ENCODE data around the gene TTC7B.
"Not testable (repeated sequence)": the region's sequence is repeated elsewhere in the genome, so short reads cannot be mapped to it uniquely, and the experiment has no call there.

Gene TTC7B

DNA sequence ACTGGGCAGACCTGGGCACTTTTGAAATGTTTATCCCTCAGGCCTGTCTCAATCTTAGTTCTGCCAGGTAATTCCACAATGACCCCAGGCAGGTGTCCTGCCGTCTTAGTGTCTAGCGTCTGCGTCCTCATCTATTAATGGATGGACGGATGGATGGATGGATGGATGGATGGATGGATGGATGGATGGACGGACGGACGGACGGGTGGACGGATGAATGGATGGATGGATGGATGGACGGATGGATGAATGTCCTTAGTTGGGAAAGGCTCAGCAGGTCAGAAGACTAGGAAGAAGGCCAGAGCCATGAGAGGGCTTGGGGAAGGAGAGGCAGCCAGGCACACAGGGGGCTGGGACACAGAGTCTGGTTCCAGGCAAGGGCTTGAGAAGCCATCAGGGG, 278.1 kb downstream of the TTC7B start:
- no peak for DNase-seq

DNA sequence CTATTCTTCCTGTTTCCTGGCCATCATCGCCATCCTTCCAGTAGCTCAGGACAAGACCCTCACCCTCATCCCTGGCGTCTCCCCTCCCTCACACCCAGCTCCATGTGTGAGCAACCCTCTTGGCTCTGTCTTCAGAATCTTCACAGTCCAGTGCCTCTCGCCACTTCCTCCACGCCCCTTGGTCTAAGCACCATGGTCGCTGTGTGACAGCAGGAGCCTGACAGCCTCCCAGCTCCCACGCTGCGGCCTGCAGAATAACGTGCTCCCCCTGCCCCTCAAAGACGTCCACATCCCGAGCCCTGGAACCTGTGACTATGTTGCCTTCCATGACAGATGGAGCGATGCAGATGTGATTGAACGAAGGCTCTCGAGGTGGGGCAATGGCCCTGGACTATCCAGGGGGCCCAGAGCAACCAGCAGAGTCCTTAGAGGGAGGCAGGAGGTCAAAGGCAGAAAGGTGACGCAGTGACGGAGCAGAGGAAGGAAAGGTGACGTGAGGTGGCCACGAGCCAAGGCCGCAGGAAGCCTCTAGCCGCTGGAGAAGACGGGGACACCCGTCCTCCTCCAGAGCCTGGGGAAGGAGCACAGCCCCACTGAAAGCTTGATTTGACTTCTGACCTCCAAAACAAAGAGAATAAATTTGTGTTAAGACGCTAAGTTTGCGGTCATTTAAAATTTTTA, 279.6 kb downstream of the TTC7B start:
- DNase-seq, result no peak

DNA sequence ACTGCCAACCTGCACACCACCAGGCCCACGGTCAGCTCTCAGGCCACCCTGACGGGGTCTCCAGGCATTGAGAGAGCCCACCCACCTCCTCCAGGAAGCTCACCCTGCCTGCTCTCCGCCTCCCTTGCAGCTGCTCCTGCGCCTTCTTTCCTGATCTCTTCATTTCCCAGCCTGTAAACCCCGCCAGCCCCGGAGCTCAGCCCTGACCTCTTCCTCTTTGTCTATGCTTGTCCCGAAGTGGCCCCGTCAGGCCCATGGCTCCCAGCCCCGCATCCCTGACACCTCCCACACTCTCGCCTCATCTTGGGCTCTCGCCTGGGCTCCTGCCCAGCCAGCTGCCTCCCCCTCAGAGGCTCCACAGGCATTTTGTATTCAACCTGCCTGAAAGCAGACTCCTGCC, 280.1 kb downstream of the TTC7B start:
- no peak for DNase-seq

DNA sequence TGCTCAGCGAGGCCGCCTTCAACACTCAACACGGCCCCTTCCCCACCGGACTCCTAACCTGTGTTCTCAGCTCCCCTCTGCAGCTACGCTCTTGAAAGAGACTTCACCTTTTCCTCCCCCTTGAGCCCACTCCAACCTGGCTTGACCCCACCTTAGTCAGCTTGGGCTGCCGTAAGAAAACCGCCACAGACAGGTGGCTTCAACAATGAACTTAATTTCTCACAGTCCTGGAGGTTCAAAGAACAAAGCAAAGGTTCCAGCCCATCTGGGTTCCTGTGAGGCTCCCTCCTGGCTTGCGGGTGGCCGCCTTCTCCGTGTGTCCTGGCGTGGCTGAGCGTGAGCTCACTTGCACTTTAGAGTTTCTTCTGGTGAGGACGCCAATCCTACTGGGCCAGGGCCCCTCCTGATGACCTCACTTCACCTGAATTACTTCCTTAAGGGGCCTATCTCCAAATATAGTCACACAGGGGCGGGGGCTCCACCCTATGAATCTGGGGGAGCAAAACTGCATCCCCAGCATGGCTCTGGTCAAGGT, 280.6 kb downstream of the TTC7B start:
- no peak for DNase-seq

DNA sequence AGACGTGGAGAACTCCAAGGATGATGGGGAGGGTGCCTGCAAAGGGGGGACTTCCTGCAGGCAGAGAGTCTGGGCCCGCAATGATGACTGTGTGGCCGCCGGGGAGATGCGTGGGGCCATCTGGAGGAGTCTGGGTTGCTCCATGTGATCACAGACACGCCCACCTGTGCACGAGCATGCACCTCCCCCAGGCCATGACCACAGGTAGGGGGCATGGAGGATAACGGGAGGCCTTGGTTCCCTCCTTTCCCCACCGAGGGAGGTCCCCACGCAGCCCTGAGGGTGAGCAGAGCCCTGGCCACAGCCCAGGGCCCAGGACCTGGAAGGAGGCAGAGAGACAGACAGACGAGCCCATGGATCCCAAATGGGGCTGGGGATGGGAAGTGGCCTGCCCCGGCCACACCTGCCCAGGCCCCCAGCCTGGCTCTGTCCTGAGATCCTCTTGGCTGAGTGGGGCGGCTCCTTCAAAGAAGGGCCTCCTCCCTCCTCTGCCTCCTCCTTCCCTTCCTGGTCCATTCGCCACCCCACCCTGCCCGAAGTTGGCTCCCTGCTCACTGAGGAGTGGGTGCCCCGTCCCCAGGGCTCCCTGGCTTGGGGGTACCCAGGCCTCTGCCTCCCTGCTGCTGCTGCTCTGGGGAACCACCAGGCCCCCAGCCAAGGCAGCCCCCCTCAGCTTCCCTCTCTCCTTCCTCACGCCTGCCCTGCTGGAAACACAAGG, 281.2 kb downstream of the TTC7B start:
- no peak for DNase-seq

DNA sequence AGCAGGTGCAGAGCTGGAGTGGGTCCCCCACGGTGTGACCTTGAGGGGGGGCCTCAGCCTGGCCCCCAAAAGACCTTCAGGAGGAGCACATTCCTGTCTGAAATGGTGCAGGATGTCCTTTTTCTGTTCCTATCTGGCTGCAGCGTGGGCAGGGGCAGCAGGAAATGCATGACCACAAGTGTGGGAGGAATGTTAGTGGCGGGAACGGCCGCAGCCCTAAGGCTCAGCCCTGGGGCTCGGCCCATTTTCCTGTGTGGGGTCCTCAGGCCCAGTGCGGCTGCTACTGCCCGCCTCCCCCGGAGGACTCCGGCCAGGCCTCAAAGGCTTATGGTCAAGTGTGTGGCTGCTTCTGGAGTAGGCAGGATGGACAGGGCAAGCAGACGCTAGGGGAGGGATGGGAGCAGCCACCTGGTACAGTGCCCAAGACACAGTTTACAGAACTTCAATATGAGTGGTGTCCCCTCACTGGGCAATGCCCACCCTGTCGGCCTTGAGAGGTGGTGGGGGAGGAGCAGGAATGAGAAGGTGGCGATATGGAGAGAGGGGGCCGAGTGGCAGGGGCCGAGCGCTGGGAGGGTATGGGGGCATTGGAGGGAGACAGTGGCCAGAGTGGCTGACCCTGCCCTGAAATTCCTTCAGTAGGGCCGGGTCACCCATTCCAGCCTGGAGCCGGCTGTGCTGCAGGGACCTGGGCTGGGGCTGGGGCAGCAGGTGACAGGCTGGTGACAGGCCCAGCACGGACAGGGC, 282.0 kb downstream of the TTC7B start:
- no peak for DNase-seq

DNA sequence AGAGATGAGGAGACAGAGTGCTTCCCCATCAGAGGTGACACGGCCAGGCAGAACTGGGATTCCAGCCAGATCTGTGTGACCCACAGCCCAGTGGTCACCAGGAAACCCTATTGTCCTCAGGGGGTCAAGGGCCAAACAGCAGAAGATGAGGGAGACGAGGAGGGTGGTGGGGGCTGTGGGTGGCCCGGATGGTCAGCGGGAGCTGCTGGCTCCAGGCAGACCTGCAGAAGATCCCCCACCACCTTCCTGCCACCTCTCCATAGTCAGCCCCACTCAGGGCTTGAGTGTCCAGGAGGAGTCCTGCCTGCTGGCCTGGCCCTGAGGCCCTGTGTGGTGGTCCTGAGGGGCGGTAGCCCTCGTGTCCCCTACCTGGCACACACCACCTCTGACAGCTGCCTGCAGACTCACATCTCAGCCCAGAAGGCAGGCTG, 282.6 kb downstream of the TTC7B start:
- no peak for DNase-seq

DNA sequence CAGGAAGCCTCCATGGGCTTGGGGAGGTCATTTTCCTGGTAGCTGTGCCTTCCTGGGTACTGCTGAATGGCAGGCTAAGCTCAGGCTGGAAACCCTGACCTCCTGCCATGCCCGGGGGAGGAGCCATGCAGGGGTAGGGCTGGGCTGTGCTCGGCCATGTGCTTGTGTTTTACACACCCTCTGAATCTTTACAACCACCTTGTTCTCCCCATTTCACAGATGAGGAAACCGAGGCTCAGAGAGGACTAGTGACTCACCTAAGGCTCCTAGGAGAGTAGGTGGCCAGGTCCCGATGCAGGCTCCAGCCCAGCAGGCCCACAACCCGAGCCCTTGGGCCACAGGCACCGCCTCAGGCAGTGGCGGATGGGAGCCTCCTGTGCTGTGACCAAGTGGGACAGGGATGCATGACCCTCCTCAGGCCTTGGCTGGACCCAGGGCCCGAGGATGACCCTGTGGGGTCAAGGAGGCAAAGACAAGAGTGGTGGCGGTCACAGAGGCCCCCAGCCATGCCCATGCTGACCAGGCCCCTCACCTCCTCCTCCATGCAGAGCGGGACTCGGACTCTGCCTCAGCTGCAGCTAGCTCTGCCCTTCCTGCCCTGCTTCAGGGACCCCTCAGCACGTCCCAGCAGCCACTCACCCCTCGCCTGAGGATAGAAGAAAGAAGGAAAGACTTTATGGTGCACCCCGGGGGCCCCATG, 283.3 kb downstream of the TTC7B start:
- no peak for DNase-seq

DNA sequence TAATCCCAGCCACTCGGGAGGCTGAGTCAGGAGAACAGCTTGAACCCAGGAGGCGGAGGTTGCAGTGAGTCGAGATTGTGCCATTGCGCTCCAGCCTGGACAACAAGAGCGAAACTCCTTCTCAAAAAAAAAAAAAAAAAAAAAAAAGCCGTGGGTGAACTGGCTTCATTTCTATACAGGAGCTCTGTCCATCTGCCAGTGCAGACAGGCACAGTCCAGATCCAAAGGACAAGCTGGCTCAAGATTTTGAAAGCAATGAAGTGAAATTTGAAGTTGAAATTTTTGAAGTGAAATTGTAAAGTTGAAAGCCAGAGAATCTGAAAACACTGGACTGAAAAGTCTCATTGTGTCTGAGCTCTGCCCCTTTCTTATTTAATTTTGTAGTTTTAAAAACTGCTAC, 284.7 kb downstream of the TTC7B start:
- DNase-seq, result no peak

DNA sequence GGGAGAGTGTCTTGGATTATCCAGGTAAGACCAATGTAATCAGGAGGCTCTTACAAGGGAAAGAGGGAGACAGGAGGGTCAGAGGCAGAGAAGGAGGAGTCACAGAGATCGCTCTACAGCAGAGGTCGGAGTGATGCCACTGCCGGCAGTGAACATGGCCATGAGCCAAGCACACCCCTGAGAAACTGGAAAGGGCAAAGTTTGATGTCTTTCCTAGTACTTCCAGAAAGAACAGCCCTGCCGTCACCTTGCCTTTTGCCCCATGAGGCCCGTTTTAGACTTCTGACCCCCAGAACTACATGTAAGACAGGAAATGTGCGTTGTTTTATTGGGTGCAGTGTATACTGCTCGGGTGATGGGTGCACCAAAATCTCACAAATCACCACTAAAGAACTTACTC, 285.7 kb downstream of the TTC7B start:
- DNase-seq, result no peak

DNA sequence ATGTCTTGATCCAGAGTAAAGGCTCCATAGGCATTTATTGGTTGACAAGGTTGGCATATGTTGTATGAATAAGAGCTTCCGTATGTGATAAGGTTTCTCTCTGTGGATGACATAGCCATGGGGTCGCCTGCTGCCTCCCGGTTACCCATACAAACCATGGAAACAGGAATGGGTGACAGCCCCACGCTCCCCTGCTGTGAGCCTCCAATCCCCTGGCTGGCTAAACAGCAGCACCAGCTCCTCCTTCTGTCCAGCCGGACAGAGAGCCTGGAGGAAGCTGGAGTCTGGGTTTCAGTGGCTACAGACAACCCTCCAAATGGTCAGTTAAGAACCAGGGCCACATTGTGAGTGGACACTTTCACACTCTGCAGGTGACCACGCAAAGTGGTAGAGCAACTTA, 288.3 kb downstream of the TTC7B start:
- no peak for DNase-seq

DNA sequence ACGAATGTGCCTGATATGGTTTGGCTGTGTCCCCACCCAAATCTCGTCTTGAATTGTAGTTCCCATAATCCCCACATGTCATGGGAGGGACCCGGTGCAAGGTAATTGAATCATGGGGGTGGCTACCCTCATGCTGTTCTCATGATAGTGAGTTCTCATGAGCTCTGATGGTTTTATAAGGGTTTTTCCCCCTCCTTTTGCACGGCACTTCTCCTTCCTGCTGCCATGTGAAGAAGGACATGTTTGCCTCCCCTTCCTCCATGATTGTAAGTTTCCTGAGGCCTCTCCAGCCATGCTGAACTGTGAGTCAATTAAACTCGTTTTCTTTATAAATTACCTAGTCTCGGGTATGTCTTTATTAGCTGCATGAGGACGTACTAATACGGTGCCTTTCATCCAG, 289.7 kb downstream of the TTC7B start:
- not testable (repeated sequence) for DNase-seq

DNA sequence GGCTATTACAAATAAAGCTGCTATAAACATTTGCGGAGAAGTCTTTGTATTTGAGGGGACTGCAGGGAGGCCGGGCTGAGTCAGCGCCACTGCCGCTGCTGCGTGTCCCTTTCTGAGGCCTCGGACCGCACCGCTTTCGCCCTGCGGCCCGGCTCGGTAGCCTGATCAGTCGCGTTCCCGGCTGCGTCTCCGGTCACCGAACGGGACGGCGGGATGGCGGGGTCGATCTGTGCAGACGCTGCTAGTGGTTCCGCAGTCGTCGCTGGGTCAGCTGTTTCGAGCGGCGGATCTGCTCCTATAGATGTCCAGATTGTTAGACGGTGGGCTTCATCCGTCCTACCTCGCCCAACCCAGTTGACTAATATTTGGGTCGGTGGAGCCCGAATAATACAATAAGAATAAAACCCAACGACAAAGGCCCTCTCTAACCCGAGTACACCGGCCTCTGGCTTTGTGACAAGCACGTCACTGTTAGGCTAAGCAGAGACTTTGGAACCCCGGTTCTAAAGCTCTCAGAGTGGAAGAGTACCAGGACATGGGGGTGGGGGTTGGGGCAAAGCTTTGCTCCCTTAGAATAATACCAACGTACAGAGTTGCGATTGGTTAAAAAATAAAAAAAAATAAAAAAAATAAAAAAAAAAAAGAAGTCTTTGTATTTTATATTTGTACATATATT, 290.7 kb downstream of the TTC7B start:
- not testable (repeated sequence) for DNase-seq

DNA sequence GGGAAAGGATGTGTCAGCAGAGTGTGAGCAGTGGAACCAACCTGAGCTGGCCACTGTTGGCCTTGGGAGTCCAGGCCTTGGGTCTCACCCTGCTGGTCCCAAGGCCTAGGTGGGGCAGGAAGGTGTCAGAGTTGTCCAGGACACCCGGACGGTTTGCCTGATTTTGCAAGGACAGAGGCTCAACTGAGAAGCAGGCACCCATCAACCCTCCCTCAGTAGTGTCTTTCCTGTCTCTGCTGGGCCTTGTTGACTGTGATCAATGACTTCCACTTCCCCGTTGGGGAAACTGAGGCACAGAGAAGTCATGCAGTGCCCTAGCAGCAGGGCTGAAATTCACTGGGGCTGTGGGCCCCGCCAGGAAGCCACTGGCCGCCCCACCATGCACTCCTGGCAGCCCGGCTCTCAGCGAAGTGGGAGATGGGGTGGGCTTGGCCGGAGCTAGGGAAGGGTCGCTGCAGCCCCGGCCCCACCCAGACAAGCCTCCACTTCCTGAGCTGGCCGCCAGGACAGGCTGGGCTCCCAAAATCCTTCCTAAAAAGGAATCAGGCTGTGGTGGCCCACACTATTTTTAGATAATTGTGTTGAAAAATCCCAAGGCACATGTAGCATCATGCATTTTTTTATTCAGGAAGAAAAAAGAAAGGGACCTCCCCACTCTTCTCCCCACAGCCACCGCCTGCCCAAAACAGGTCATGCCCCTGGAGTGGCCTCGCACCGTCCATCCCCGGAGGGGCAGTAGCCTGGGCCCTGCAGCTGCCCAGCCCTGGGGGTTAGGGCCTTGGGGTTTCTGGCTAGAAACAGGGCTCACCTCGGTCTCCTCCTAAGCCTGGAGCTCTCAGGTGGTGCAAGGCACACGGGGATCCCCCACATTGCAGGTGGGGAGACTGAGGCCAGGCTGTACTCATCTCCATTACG, 292.0 kb downstream of the TTC7B start:
- DNase-seq, result no peak

DNA sequence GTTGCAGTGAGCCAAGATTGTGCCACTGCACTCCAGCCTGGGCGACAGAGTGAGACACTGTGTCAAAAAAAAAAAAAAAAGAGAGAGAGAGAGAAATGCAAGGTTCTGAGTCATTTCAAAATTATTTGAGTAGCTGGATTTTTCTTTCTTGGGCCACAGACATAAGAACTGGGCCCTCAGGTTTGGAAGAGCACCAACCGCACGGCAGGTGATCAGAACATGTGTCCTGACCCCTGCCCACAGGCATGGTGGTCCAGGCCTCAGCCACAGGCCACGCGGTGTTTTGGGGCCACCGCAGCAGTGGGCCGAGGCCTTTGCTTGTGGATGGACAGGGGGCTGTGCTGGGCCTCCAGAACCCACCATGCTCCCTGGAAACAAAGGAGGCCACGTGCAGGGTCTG, 292.7 kb downstream of the TTC7B start:
- DNase-seq, result no peak

DNA sequence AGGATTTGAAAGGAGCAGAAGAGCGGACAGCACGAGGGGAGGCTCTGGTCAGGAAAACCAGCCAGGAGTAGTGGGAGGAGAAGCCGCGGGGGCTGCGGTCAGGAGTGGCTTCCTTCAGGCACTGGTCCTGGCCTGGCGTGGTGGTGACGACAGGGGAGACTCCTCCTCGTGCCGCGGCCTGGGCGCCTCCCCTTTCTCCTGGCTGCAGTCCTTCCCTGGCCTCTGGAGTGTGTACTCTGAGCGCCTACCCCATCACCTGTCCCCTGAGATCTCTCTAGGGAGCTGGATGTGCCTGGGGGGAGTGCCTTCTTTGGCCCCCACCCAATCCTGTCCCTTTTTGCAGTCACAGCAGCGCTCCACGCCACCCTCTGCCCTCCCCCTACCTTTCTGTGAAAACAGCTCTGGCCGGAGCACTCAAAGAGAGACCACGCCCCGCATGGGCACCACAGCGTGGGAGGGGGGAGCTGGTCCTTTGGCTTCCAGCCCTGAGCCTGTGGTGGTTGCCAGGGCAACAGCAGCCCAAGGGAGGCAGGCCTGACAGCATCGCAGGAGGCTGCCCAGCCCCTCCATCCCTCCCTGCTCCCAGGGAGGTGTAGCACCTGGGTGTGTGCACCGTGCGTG, 293.5 kb downstream of the TTC7B start:
- DNase-seq, result no peak

DNA sequence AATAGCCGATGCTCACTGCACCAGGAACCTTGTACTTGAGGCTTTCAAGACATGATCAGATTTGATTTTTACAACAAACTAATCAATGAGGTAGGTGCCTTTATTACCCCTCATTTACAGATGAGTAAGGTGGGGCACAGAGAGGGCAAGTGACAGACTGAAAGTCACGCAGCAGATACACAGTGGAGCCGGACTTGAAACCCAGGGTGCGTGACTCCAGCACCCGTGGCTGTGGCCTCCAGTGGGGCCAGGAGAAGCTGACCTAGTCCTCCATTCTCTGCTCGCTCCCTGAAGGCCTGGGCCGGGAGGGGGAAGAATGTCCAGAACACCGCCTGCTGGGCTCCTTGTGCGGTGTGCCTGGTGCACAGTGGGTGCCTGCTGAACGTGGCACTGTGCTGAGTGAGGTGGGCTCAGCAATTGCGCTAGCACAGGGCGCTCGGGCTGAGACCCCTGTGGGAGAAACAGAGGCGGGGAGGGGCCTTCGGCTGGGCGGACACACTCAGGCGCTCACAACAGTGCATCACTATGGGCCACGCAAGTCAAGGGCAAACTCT, 294.2 kb downstream of the TTC7B start:
- DNase-seq, result no peak

DNA sequence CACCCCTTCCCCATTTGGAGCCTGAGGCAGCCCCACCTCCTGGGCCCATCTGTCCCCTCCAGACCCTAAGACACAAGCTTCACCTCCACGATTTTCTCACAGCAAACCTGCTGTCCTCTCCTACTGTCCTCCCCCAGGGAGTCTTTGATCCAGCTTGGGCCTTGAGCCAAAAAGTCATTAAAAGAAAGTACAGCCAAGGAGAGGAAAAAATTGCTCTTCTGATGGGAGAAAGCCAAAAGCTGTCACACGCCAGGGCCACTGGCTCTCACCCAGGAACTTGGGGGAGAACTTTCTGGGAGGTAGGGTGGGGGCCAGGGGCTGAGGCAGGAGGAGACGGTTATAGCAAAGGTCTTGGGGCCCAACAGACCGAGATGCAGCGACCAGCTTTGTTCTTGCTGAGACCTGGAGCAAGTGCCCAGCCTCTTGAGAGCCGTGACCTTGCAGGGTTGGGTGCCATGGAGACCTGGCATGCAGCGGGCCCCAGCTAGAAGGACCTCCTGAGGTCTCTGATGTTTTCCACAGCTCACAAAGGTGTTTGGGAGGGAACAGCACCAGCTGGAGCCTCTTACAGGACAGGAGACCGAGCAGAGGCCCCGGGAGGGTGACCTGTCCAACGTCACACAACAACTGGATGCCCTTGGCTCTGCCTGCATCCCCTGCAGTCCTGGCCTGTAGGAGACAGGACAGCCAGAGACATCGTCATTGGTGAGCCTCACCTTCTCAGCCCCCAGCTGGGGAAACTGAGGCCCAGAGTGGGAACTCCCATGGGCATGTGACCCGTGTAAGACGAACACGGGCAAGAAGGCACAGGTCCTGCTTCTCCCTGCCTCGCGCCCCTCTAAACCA, 294.9 kb downstream of the TTC7B start:
- no peak for DNase-seq

DNA sequence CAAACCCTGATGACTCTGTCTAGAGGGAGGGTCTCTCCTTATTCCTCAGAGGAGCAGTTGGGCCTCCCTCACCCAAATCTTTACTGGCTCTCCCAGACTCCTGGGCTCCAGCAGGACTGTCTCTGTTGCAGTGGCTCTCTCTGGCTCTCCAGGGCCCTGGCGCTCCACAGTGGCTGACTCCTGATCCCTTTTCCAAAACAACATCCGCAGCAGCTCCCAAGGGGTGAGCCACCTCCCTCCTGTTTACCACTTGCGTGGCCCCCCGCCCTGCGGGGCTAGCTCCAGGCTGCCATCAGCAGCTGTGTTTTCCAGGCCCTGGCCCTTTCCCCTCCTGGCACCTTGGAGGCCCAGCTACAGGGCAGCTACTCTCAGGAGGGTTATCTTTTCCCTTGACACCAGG, 295.9 kb downstream of the TTC7B start:
- no peak for DNase-seq

All from T-helper 9 cell (primary cell).